ENCODE measurements around the gene SLC22A7. TPM values are rescaled to one million over a fixed set of nuclear protein-coding genes. Genes with fewer than 3 reads are reported as not detected.

The SLC22A7 gene
- total RNA-seq, 1 donor from 2014 or later: not detected

- peaks cover 13% of the 10 kb centered on the region for H3K4me1 Mint-ChIP-seq (ENCODE audit: unreplicated experiment)
- no peak for TF ChIP-seq CTCF (IDR thresholded peaks at IDR 0.05; ENCODE audit: unreplicated experiment)
- H3K27ac Mint-ChIP-seq (ENCODE audit: unreplicated experiment): no peak overlapping the region
- no peak for DNase-seq (ENCODE audit: low spot score)
- H3K27me3 Mint-ChIP-seq (ENCODE audit: unreplicated experiment): peaks cover 13% of the 10 kb centered on the region
- no peak overlapping the region for H3K4me3 Mint-ChIP-seq (ENCODE audit: unreplicated experiment)
- no peaks in the 10 kb centered on the region for H3K36me3 Mint-ChIP-seq (ENCODE audit: low read depth, unreplicated experiment)
- no peaks in the 10 kb centered on the region for H3K9me3 Mint-ChIP-seq (ENCODE audit: unreplicated experiment)
These were observed 17.8 kb upstream of the SLC22A7 start for GRCh38 chr6:43280234-43280633.

GRCh38 chr6:43282060-43282459, 16.0 kb upstream of the SLC22A7 start:
- peak overlapping the region; percentile 58 for H3K27ac Mint-ChIP-seq (ENCODE audit: unreplicated experiment)

GRCh38 chr6:43282636-43283513, 15.2 kb upstream of the SLC22A7 start:
- no peak overlapping the region for H3K4me3 Mint-ChIP-seq (ENCODE audit: unreplicated experiment)
- no peaks in the 10 kb centered on the region for H3K9me3 Mint-ChIP-seq (ENCODE audit: unreplicated experiment)
- no peak for TF ChIP-seq CTCF (IDR thresholded peaks at IDR 0.05; ENCODE audit: unreplicated experiment)
- H3K36me3 Mint-ChIP-seq (ENCODE audit: low read depth, unreplicated experiment): no peaks in the 10 kb centered on the region
- DNase-seq (ENCODE audit: low spot score): no peak
- H3K27me3 Mint-ChIP-seq (ENCODE audit: unreplicated experiment): peaks cover 6% of the 10 kb centered on the region
- H3K27ac Mint-ChIP-seq (ENCODE audit: unreplicated experiment): no peak overlapping the region
- peaks cover 14% of the 10 kb centered on the region for H3K4me1 Mint-ChIP-seq (ENCODE audit: unreplicated experiment)

More at GRCh38 chr6:43282060-43282459, 16.0 kb upstream of the SLC22A7 start:
- no peak overlapping the region for H3K4me3 Mint-ChIP-seq (ENCODE audit: unreplicated experiment)
- H3K4me1 Mint-ChIP-seq (ENCODE audit: unreplicated experiment): peaks cover 10% of the 10 kb centered on the region
- H3K27me3 Mint-ChIP-seq (ENCODE audit: unreplicated experiment): peaks cover 8% of the 10 kb centered on the region
- no peak for DNase-seq (ENCODE audit: low spot score)
- H3K9me3 Mint-ChIP-seq (ENCODE audit: unreplicated experiment): no peaks in the 10 kb centered on the region
- TF ChIP-seq CTCF (IDR thresholded peaks at IDR 0.05; ENCODE audit: unreplicated experiment): no peak
- no peaks in the 10 kb centered on the region for H3K36me3 Mint-ChIP-seq (ENCODE audit: low read depth, unreplicated experiment)

GRCh38 chr6:43283514-43283901, 14.6 kb upstream of the SLC22A7 start:
- TF ChIP-seq CTCF (IDR thresholded peaks at IDR 0.05; ENCODE audit: unreplicated experiment): no peak
- Mint-ChIP-seq H3K27me3 (ENCODE audit: unreplicated experiment) (peaks cover 6% of the 10 kb centered on the region), H3K4me1 (ENCODE audit: unreplicated experiment) (peaks cover 14% of the 10 kb centered on the region), H3K4me3 (ENCODE audit: unreplicated experiment) (no peak overlapping the region), H3K36me3 (ENCODE audit: low read depth, unreplicated experiment) (no peaks in the 10 kb centered on the region), H3K9me3 (ENCODE audit: unreplicated experiment) (no peaks in the 10 kb centered on the region), H3K27ac (ENCODE audit: unreplicated experiment) (no peak overlapping the region)
- no peak for DNase-seq (ENCODE audit: low spot score)

- Mint-ChIP-seq H3K4me1 (ENCODE audit: unreplicated experiment) (peaks cover 14% of the 10 kb centered on the region), H3K27ac (ENCODE audit: unreplicated experiment) (no peak overlapping the region), H3K4me3 (ENCODE audit: unreplicated experiment) (no peak overlapping the region), H3K9me3 (ENCODE audit: unreplicated experiment) (no peaks in the 10 kb centered on the region), H3K36me3 (ENCODE audit: low read depth, unreplicated experiment) (no peaks in the 10 kb centered on the region), H3K27me3 (ENCODE audit: unreplicated experiment) (peaks cover 6% of the 10 kb centered on the region)
- DNase-seq (ENCODE audit: low spot score): no peak
- TF ChIP-seq CTCF (IDR thresholded peaks at IDR 0.05; ENCODE audit: unreplicated experiment): no peak
These were observed 14.2 kb upstream of the SLC22A7 start for GRCh38 chr6:43283905-43284304.

All from endothelial cell (in vitro differentiated cells).